OCI-LY1 (cell line): ENCODE measurements around the gene TSGA10.

Experiments
- H2AFZ ChIP-seq: fragments of 200-600 bp; sonication (generic), shearing (Covaris generic); 2 replicates; pipeline ENCODE4 v1.6.0; 2014; ENCODE audit warnings: antibody characterized with exemption, mild to moderate bottlenecking, low read length
- H3F3A ChIP-seq: fragments of 200-600 bp; sonication (generic), shearing (Covaris generic); 2 replicates; pipeline ENCODE4 v1.6.0; 2014; ENCODE audit warnings: mild to moderate bottlenecking, antibody characterized with exemption, low read length, moderate library complexity; ENCODE audit not compliant: insufficient read depth
- H3K27ac ChIP-seq: fragments of 200-600 bp; sonication (generic); 2 replicates; pipeline ENCODE4 v1.5.1; 2014; ENCODE audit warnings: low read length, mixed run types, mild to moderate bottlenecking, low read depth; ENCODE audit not compliant: poor library complexity, severe bottlenecking
- H3K27me3 ChIP-seq: fragments of 200-600 bp; sonication (generic); 2 replicates; pipeline ENCODE4 v1.6.0; 2014; ENCODE audit warnings: antibody characterized with exemption, mild to moderate bottlenecking, low read length, moderate library complexity; ENCODE audit not compliant: insufficient read depth
- H3K36me3 ChIP-seq: fragments of 200-600 bp; sonication (generic); 2 replicates; pipeline ENCODE4 v1.6.1; 2014; ENCODE audit warnings: mild to moderate bottlenecking, antibody characterized with exemption, low read length, moderate library complexity, mixed read lengths; ENCODE audit not compliant: insufficient read depth
- H3K4me1 ChIP-seq: fragments of 200-600 bp; sonication (generic); 2 replicates; pipeline ENCODE4 v1.5.1; 2014; ENCODE audit warnings: mild to moderate bottlenecking, low read length, moderate library complexity; ENCODE audit not compliant: insufficient read depth, severe bottlenecking
- H3K4me2 ChIP-seq: fragments of 200-600 bp; sonication (generic), shearing (Covaris generic); 2 replicates; pipeline ENCODE4 v1.6.1; 2014; ENCODE audit warnings: low read length
- H3K4me3 ChIP-seq: fragments of 200-600 bp; sonication (generic); 2 replicates; pipeline ENCODE4 v1.5.1; 2014; ENCODE audit warnings: low read length, low read depth, mild to moderate bottlenecking, mixed read lengths; ENCODE audit not compliant: poor library complexity, severe bottlenecking
- H3K79me2 ChIP-seq: fragments of 200-600 bp; shearing (Covaris generic); 2 replicates; pipeline ENCODE4 v1.6.1; 2016; ENCODE audit warnings: mixed run types, low read length, mixed read lengths; ENCODE audit not compliant: insufficient read depth
- H3K9ac ChIP-seq: fragments of 200-600 bp; sonication (generic), shearing (Covaris generic); 2 replicates; pipeline ENCODE4 v1.6.1; 2014; ENCODE audit warnings: mild to moderate bottlenecking, low read length, mixed read lengths
- H3K9me2 ChIP-seq: fragments of 200-600 bp; sonication (generic), shearing (Covaris generic); 2 replicates; pipeline ENCODE4 v1.6.1; 2014; ENCODE audit warnings: low read depth, mild to moderate bottlenecking, low read length, mixed read lengths
- H3K9me3 ChIP-seq: fragments of 200-600 bp; shearing (Covaris generic); 2 replicates; pipeline ENCODE4 v1.6.1; 2014; ENCODE audit warnings: low read length, mixed read lengths
- H4K20me1 ChIP-seq: fragments of 200-600 bp; sonication (generic), shearing (Covaris generic); 2 replicates; pipeline ENCODE4 v1.6.0; 2016; ENCODE audit warnings: mild to moderate bottlenecking, low read length; ENCODE audit not compliant: insufficient read depth
- CTCF ChIP-seq: fragments of 200-600 bp; sonication (generic), shearing (Covaris generic); IDR thresholded peaks from 2 replicates; pipeline ENCODE4 v1.5.1; 2017; ENCODE audit warnings: mild to moderate bottlenecking, antibody characterized with exemption, low read length, moderate library complexity, mixed read lengths
- EZH2 ChIP-seq: fragments of 200-600 bp; sonication (generic), shearing (Covaris generic); IDR thresholded peaks from 2 replicates; pipeline ENCODE4 v1.8.0; 2017; ENCODE audit warnings: borderline replicate concordance, mixed run types, mild to moderate bottlenecking, antibody characterized with exemption, low read length, moderate library complexity, mixed read lengths

TSGA10 gene

GRCh38 chr2:99035920-99036319 lies 118.8 kb downstream of the TSGA10 start:
- H3K9ac ChIP-seq: no peak overlapping the region
- H3K79me2 ChIP-seq: no peaks in the 10 kb centered on the region
- no peak for TF ChIP-seq EZH2
- TF ChIP-seq CTCF: no peak
- H3F3A ChIP-seq: no peaks in the 10 kb centered on the region
- H3K36me3 ChIP-seq: no peaks in the 10 kb centered on the region
- H4K20me1 ChIP-seq: no peaks in the 10 kb centered on the region
- H2AFZ ChIP-seq: no peak overlapping the region
- H3K4me1 ChIP-seq: peaks cover 11% of the 10 kb centered on the region
- H3K9me3 ChIP-seq: no peaks in the 10 kb centered on the region
- no peaks in the 10 kb centered on the region for H3K9me2 ChIP-seq
- H3K4me2 ChIP-seq: no peak overlapping the region
- H3K4me3 ChIP-seq: no peak overlapping the region
- H3K27ac ChIP-seq: no peak overlapping the region
- no peaks in the 10 kb centered on the region for H3K27me3 ChIP-seq

- no peak overlapping the region for H3K27ac ChIP-seq
- no peak overlapping the region for H3K4me2 ChIP-seq
- H2AFZ ChIP-seq: no peak overlapping the region
- H3K9ac ChIP-seq: no peak overlapping the region
- H3K36me3 ChIP-seq: no peaks in the 10 kb centered on the region
- H3K4me1 ChIP-seq: no peaks in the 10 kb centered on the region
- H3K27me3 ChIP-seq: no peaks in the 10 kb centered on the region
- no peaks in the 10 kb centered on the region for H3F3A ChIP-seq
- H3K9me3 ChIP-seq: no peaks in the 10 kb centered on the region
- H3K4me3 ChIP-seq: no peak overlapping the region
- no peaks in the 10 kb centered on the region for H3K79me2 ChIP-seq
- no peaks in the 10 kb centered on the region for H4K20me1 ChIP-seq
- no peaks in the 10 kb centered on the region for H3K9me2 ChIP-seq
- no peak for TF ChIP-seq CTCF
- no peak for TF ChIP-seq EZH2
Observed at GRCh38 chr2:99032786-99033185, 122.0 kb downstream of the TSGA10 start.

- Histone ChIP-seq H3K9me2 (no peaks in the 10 kb centered on the region), H3K4me3 (no peak overlapping the region), H3K9me3 (no peaks in the 10 kb centered on the region), H3K4me1 (no peaks in the 10 kb centered on the region), H3F3A (no peaks in the 10 kb centered on the region), H4K20me1 (no peaks in the 10 kb centered on the region), H3K36me3 (no peaks in the 10 kb centered on the region), H3K27ac (no peak overlapping the region), H3K4me2 (no peak overlapping the region), H3K27me3 (no peaks in the 10 kb centered on the region), H3K9ac (no peak overlapping the region), H2AFZ (no peak overlapping the region), H3K79me2 (no peaks in the 10 kb centered on the region)
- TF ChIP-seq EZH2 (no peak), CTCF (no peak)
Observed at GRCh38 chr2:99032001-99032400, 122.7 kb downstream of the TSGA10 start.
